Caco-2 (cell line): ENCODE data around the gene SLC35F2. TPM values are rescaled to one million over a fixed set of nuclear protein-coding genes. Genes with fewer than 3 reads are reported as not detected.

ENCODE experiments used
- BruUV-seq: library from RNA; stranded (reverse); fragments of 400-500 nt; replicated peaks from 2 replicates; lab custom pipeline; 2021; lab: Mats Ljungman, UMichigan
- CTCF ChIA-PET: fragments of 300-600 bp; sonication (Branson Sonifier 250); formaldehyde crosslinking; loops from one replicate; lab custom pipeline; 2022; ENCODE audit warnings: antibody characterized with exemption; lab: Charles Lee
- POLR2A ChIA-PET: fragments of 300-600 bp; sonication (Branson Sonifier 250); formaldehyde crosslinking; loops from one replicate; lab custom pipeline; 2022; ENCODE audit warnings: antibody characterized with exemption; lab: Charles Lee
- DNase-seq, 2 experiments: peaks; one replicate each; pipeline versions ENCODE4 v3.0.0 to v3.0.0-alpha.2; 2020 to 2022
- H3K27me3 ChIP-seq: replicated peaks from 2 replicates; pipeline ENCODE4 v1.6.0; 2011; ENCODE audit warnings: low read length; ENCODE audit not compliant: control insufficient read depth, insufficient read depth
- H3K36me3 ChIP-seq: 2 replicates; pipeline ENCODE4 v1.5.1; 2011; ENCODE audit warnings: low read length; ENCODE audit not compliant: control insufficient read depth, insufficient read depth
- H3K4me1 ChIP-seq: fragments of 250-450 bp; sonication (Bioruptor Pico); 2 replicates; pipeline ENCODE4 v1.5.1; 2020; ENCODE audit warnings: mild to moderate bottlenecking
- H3K4me3 ChIP-seq: 2 replicates; pipeline ENCODE4 v1.5.1; 2011; ENCODE audit warnings: low read depth, mild to moderate bottlenecking, control low read depth, low read length
- H3K9me3 ChIP-seq: fragments of 250-450 bp; sonication (Bioruptor Pico); 2 replicates; pipeline ENCODE4 v1.5.1; 2020; ENCODE audit warnings: mild to moderate bottlenecking, moderate library complexity
- H3K27ac Mint-ChIP-seq: one replicate; pipeline ENCODE4 v1.8.0; 2022; ENCODE audit warnings: mixed read lengths; ENCODE audit not compliant: unreplicated experiment
- H3K27me3 Mint-ChIP-seq: one replicate; pipeline ENCODE4 v1.8.0; 2022; ENCODE audit warnings: mixed read lengths; ENCODE audit not compliant: insufficient read depth, unreplicated experiment
- H3K36me3 Mint-ChIP-seq: one replicate; pipeline ENCODE4 v1.8.0; 2022; ENCODE audit warnings: mild to moderate bottlenecking, mixed read lengths; ENCODE audit not compliant: insufficient read depth, unreplicated experiment
- H3K4me1 Mint-ChIP-seq: one replicate; pipeline ENCODE4 v1.8.0; 2022; ENCODE audit warnings: low read depth, mixed read lengths; ENCODE audit not compliant: unreplicated experiment
- H3K4me3 Mint-ChIP-seq: one replicate; pipeline ENCODE4 v1.8.0; 2022; ENCODE audit warnings: mild to moderate bottlenecking, moderate library complexity, mixed read lengths; ENCODE audit not compliant: unreplicated experiment
- H3K9me3 Mint-ChIP-seq: one replicate; pipeline ENCODE4 v1.8.0; 2022; ENCODE audit warnings: mixed read lengths; ENCODE audit not compliant: unreplicated experiment
- CTCF ChIP-seq, 2 experiments: fragments of 200-600 bp in 1 of 2; IDR thresholded peaks; 1 replicate in 1 of 2; 2 replicates in 1 of 2; pipeline versions ENCODE4 v1.5.1 to v1.8.0; 2011 to 2022; ENCODE audit warnings: antibody characterized with exemption in 1 of 2, control low read depth in 1 of 2, inconsistent platforms in 1 of 2, low read depth in 1 of 2, low read length in 1 of 2, mild to moderate bottlenecking in 1 of 2, moderate library complexity in 1 of 2; ENCODE audit not compliant: insufficient read depth in 1 of 2, severe bottlenecking in 1 of 2, unreplicated experiment in 1 of 2
- intact Hi-C: fragments of 100-400 bp; cut with micrococcal nuclease; formaldehyde crosslinking; loops from one replicate; pipeline ENCODE4 v1.10.0; 2022; ENCODE audit not compliant: unreplicated experiment
- total RNA-seq: library from RNA; stranded (reverse); gene quantifications from 2 replicates; pipeline ENCODE4 v1.2.3, GENCODE V29; 2022

Gene SLC35F2
- total RNA-seq, 1 experiment from 2014 or later: 44.9 TPM

- BruUV-seq: no TSS peak
- no peak for DNase-seq
- H3K36me3 Mint-ChIP-seq: peaks cover 29% of the 10 kb centered on the region
Measured at GRCh38 chr11:107844041-107844440, 14.5 kb downstream of the SLC35F2 start.

GRCh38 chr11:107842412-107843100 lies 16.0 kb downstream of the SLC35F2 start:
- H3K9me3 Mint-ChIP-seq: no peaks in the 10 kb centered on the region
- H3K27me3 Mint-ChIP-seq: no peaks in the 10 kb centered on the region
- H3K4me1 ChIP-seq: peaks cover 28% of the 10 kb centered on the region
- DNase-seq: no peak
- no peak overlapping the region for H3K4me3 Mint-ChIP-seq
- H3K27ac Mint-ChIP-seq: no peak overlapping the region
- intact Hi-C loops: no loop called here
- peaks cover 20% of the 10 kb centered on the region for H3K4me1 Mint-ChIP-seq
- no peak for TF ChIP-seq CTCF (IDR thresholded peaks at IDR 0.05; ENCODE audit: insufficient read depth in 1 of 2, low read depth in 1 of 2, low read length in 1 of 2, severe bottlenecking in 1 of 2, unreplicated experiment in 1 of 2)
- no peaks in the 10 kb centered on the region for H3K27me3 ChIP-seq
- H3K36me3 Mint-ChIP-seq: peaks cover 29% of the 10 kb centered on the region
- ChIA-PET CTCF (interaction anchor here (0.7 kb wide), 1 partner anchor 16 kb away, joined by 6 read pairs; the partner anchor contains the start of gene SLC35F2), POLR2A (no interaction called here)
- no peaks in the 10 kb centered on the region for H3K36me3 ChIP-seq
- no peaks in the 10 kb centered on the region for H3K9me3 ChIP-seq
- H3K4me3 ChIP-seq: no peak overlapping the region
- BruUV-seq: no TSS peak

More at GRCh38 chr11:107844041-107844440, 14.5 kb downstream of the SLC35F2 start:
- ChIA-PET POLR2A (no interaction called here), CTCF (no interaction called here)
- no peaks in the 10 kb centered on the region for H3K36me3 ChIP-seq
- Mint-ChIP-seq H3K9me3 (no peaks in the 10 kb centered on the region), H3K27ac (no peak overlapping the region), H3K4me1 (peaks cover 20% of the 10 kb centered on the region), H3K27me3 (no peaks in the 10 kb centered on the region), H3K4me3 (no peak overlapping the region)
- H3K4me1 ChIP-seq: peaks cover 28% of the 10 kb centered on the region
- no peak overlapping the region for H3K4me3 ChIP-seq
- no peaks in the 10 kb centered on the region for H3K27me3 ChIP-seq
- intact Hi-C loops: no loop called here
- H3K9me3 ChIP-seq: no peaks in the 10 kb centered on the region
- no peak for TF ChIP-seq CTCF (IDR thresholded peaks at IDR 0.05; ENCODE audit: insufficient read depth in 1 of 2, low read depth in 1 of 2, low read length in 1 of 2, severe bottlenecking in 1 of 2, unreplicated experiment in 1 of 2)

GRCh38 chr11:107840129-107840484 lies 18.5 kb downstream of the SLC35F2 start:
- H3K4me1 ChIP-seq: peaks cover 36% of the 10 kb centered on the region
- H3K4me3 Mint-ChIP-seq: peak overlapping the region; percentile 60
- H3K4me1 Mint-ChIP-seq: peaks cover 29% of the 10 kb centered on the region
- H3K9me3 Mint-ChIP-seq: no peaks in the 10 kb centered on the region
- peaks cover 24% of the 10 kb centered on the region for H3K36me3 Mint-ChIP-seq
- intact Hi-C loops: no loop called here
- H3K27me3 ChIP-seq: no peaks in the 10 kb centered on the region
- H3K27ac Mint-ChIP-seq: peak overlapping the region; percentile 93
- H3K4me3 ChIP-seq: no peak overlapping the region
- DNase-seq: no peak
- no peaks in the 10 kb centered on the region for H3K27me3 Mint-ChIP-seq
- TF ChIP-seq CTCF (IDR thresholded peaks at IDR 0.05; ENCODE audit: insufficient read depth in 1 of 2, low read depth in 1 of 2, low read length in 1 of 2, severe bottlenecking in 1 of 2, unreplicated experiment in 1 of 2): no peak
- H3K9me3 ChIP-seq: no peaks in the 10 kb centered on the region
- H3K36me3 ChIP-seq: no peaks in the 10 kb centered on the region
- CTCF ChIA-PET: interaction anchor here (0.9 kb wide), 1 partner anchor 99 kb away, joined by 3 read pairs; no protein-coding TSS in a partner anchor
- POLR2A ChIA-PET: no interaction called here
- BruUV-seq: TSS peak; percentile 72
